Progenitor cell of endocrine pancreas (in vitro differentiated cells): Measurements from ENCODE around the gene EEFSEC. TPM values are rescaled to one million over a fixed set of nuclear protein-coding genes. Genes with fewer than 3 reads are reported as not detected.

Source experiments
- DNase-seq: peaks from one replicate; pipeline ENCODE4 v3.0.0; 2021; ENCODE audit warnings: low spot score; ENCODE audit not compliant: unreplicated experiment
- H3K27ac Mint-ChIP-seq: 2 replicates; pipeline ENCODE4 v1.8.0; 2021; ENCODE audit warnings: mild to moderate bottlenecking, moderate library complexity, mixed read lengths
- H3K27me3 Mint-ChIP-seq: 2 replicates; pipeline ENCODE4 v1.8.0; 2021; ENCODE audit warnings: mixed read lengths
- H3K36me3 Mint-ChIP-seq: 2 replicates; pipeline ENCODE4 v1.8.0; 2022; ENCODE audit warnings: mixed read lengths; ENCODE audit not compliant: insufficient read depth
- H3K4me1 Mint-ChIP-seq: 2 replicates; pipeline ENCODE4 v1.8.0; 2021; ENCODE audit warnings: low read depth, mixed read lengths
- H3K4me3 Mint-ChIP-seq: 2 replicates; pipeline ENCODE4 v1.8.0; 2021; ENCODE audit warnings: low read depth, mild to moderate bottlenecking, moderate library complexity, mixed read lengths
- H3K9me3 Mint-ChIP-seq: 2 replicates; pipeline ENCODE4 v1.8.0; 2021; ENCODE audit warnings: low read depth, mixed read lengths
- CTCF ChIP-seq: fragments of 200-600 bp; sonication (generic); IDR thresholded peaks from one replicate; pipeline ENCODE4 v1.5.0; 2021; ENCODE audit warnings: antibody characterized with exemption, mild to moderate bottlenecking; ENCODE audit not compliant: unreplicated experiment
- total RNA-seq: library from RNA; stranded (reverse); gene quantifications from 2 replicates; pipeline ENCODE4 v1.2.1, GENCODE V29; 2021

The EEFSEC gene
- total RNA-seq, 1 donor from 2014 or later: 11.8 TPM

GRCh38 chr3:128113817-128114794 lies 39.2 kb upstream of the EEFSEC start:
- peaks cover 19% of the 10 kb centered on the region for H3K36me3 Mint-ChIP-seq
- H3K27ac Mint-ChIP-seq: no peak overlapping the region
- DNase-seq: no peak
- no peaks in the 10 kb centered on the region for H3K9me3 Mint-ChIP-seq
- no peak overlapping the region for H3K4me3 Mint-ChIP-seq
- H3K4me1 Mint-ChIP-seq: no peaks in the 10 kb centered on the region
- no peaks in the 10 kb centered on the region for H3K27me3 Mint-ChIP-seq
- no peak for TF ChIP-seq CTCF

DNA sequence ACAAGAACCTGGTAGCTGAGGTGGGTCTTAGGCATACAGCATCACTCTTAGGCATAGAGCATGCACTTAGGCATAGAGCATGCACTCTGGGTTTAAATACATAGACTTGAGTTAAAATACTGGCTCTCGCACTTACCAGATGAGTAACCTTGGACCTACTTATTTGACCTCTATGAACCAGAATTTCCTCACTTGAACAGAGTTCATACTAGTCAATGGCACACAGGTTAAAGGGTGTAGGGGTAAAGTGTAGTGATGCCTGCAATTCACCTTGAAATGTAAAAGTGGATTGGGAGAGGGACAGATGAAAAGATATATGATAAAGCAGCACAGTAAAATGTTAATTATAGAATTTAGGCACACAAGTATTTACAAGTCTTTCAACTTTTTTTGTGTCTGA lies 31.3 kb upstream of the EEFSEC start:
- peaks cover 2% of the 10 kb centered on the region for H3K36me3 Mint-ChIP-seq
- DNase-seq: no peak
- H3K27me3 Mint-ChIP-seq: no peaks in the 10 kb centered on the region
- no peak for TF ChIP-seq CTCF
- peak overlapping the region; percentile 98 for H3K4me3 Mint-ChIP-seq
- no peak overlapping the region for H3K27ac Mint-ChIP-seq
- H3K9me3 Mint-ChIP-seq: peaks cover 3% of the 10 kb centered on the region
- H3K4me1 Mint-ChIP-seq: peaks cover 10% of the 10 kb centered on the region

- no peak for DNase-seq
- no peaks in the 10 kb centered on the region for H3K36me3 Mint-ChIP-seq
- H3K9me3 Mint-ChIP-seq: peaks cover 3% of the 10 kb centered on the region
- H3K27ac Mint-ChIP-seq: peak overlapping the region; percentile 98
- H3K4me1 Mint-ChIP-seq: peaks cover 12% of the 10 kb centered on the region
- H3K4me3 Mint-ChIP-seq: peak overlapping the region; percentile 98
- no peaks in the 10 kb centered on the region for H3K27me3 Mint-ChIP-seq
- TF ChIP-seq CTCF: no peak
These were observed 30.1 kb upstream of the EEFSEC start for GRCh38 chr3:128123156-128123537.

DNA sequence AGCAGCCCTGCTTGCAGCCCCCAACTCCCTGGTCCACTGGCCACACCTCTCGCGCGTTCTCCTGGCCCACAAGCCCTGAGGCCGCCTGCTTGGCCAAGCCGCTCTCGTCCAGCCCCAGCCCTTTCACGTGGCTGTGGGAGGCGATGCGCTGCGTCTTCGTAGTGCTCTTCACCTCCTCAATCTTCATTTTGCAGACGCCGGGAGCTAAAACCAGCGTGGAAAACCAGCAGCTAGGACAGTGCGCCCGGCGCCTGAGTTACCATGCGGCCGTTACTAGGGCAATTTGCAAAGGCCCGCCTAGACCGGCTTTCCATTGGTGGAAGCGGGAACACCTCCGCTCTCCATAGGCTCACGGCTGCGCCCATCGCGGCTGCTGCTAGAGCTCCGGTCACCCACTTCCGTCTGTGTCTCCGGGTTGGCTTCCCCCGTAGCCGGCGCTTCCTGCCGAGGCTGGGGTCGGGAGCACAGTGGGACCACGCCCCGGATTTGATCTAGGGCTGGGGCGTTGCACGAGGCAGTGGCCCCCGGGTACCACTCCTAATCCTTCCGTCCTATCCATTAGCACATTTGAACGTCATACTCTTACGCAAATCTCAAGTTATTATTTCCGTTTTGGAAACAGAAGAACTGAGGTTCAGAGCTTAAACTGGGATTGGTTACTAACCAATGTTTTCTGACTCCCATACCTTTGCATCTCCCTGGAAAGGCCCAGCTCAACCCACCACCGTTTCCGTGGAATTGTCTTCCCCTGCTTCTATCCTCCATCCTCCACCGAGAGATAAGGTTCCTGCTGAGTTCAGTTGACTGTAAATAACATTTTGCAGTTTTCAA lies 29.5 kb upstream of the EEFSEC start, which contains the start of gene RUVBL1:
TSS of gene RUVBL1 (minus strand) at position 275 of the 831 bp plus-strand sequence. CDS start at position 187, 88 bp downstream.
- no peaks in the 10 kb centered on the region for H3K27me3 Mint-ChIP-seq
- H3K9me3 Mint-ChIP-seq: peaks cover 3% of the 10 kb centered on the region

More for the DNA sequence above, 29.5 kb upstream of the EEFSEC start, which contains the start of gene RUVBL1:
- H3K4me1 Mint-ChIP-seq: peaks cover 12% of the 10 kb centered on the region
- no peak for TF ChIP-seq CTCF
- peak within 1 kb of the TSS; percentile 98 for H3K4me3 Mint-ChIP-seq
- DNase-seq: peak; percentile 89
- H3K36me3 Mint-ChIP-seq: no peaks in the 10 kb centered on the region
- H3K27ac Mint-ChIP-seq: peak within 1 kb of the TSS; percentile 98
